ENCODE measurements around the gene EBF4. TPM values are rescaled to one million over a fixed set of nuclear protein-coding genes. Genes with fewer than 3 reads are reported as not detected.

The EBF4 gene
- 2.7 to 5.0 TPM (median 3.2 TPM) in 3 replicates for total RNA-seq (2021)
- percentile 29 among the genes with signal in this experiment for Bru-seq, nascent RNA
- long read RNA-seq, experiment 1, partial matches to known transcripts = 1 of 3 reads
- long read RNA-seq, experiment 1, other reads (novel, unspliced or antisense) = 1 of 3 reads
- long read RNA-seq, experiment 2, partial matches to known transcripts = 1 of 2 reads
- long read RNA-seq, experiment 2, other reads (novel, unspliced or antisense) = 0 of 2 reads
- long read RNA-seq, experiment 3 = 0 reads

- Mint-ChIP-seq H3K27ac (no peak within 1 kb of the TSS), H3K4me3 (peak within 1 kb of the TSS; percentile 85), H3K4me1 (peaks cover 32% of the 10 kb centered on the region), H3K9me3 (no peaks in the 10 kb centered on the region), H3K27me3 (ENCODE audit: low read depth) (peaks cover 88% of the 10 kb centered on the region), H3K36me3 (peaks cover 5% of the 10 kb centered on the region)
- ATAC-seq (peak; percentile 5), DNase-seq (ENCODE audit: low spot score) (peak; percentile 49)
- TF ChIP-seq TP53 (CRISPR knock-in tag; IDR thresholded peaks at IDR 0.05) (peak; percentile 55; the same call in 1 of the 2 replicates), GRHL2 (CRISPR knock-in tag; IDR thresholded peaks at IDR 0.05; ENCODE audit: insufficient replicate concordance, severe bottlenecking) (no peak), SP1 (CRISPR knock-in tag; conservative IDR thresholded peaks at IDR 0.05) (peak; percentile 55; the same call in 1 of the 2 replicates), ZNF138 (CRISPR knock-in tag; conservative IDR thresholded peaks at IDR 0.05) (peak; percentile 56; the same call in 1 of the 2 replicates), ESRRA (CRISPR knock-in tag; IDR thresholded peaks at IDR 0.05; ENCODE audit: borderline replicate concordance) (no peak), USF1 (CRISPR knock-in tag; IDR thresholded peaks at IDR 0.05) (no peak), ATF3 (CRISPR knock-in tag; conservative IDR thresholded peaks at IDR 0.05) (no peak), ERG (CRISPR knock-in tag; IDR thresholded peaks at IDR 0.05) (no peak), ZNF416 (CRISPR knock-in tag; IDR thresholded peaks at IDR 0.05) (no peak), NFE2L1 (CRISPR knock-in tag; IDR thresholded peaks at IDR 0.05) (peak; percentile 78; the same call in 1 of the 2 replicates), KAT7 (CRISPR knock-in tag; IDR thresholded peaks at IDR 0.05; ENCODE audit: borderline replicate concordance) (no peak), IRF1 (CRISPR knock-in tag; IDR thresholded peaks at IDR 0.05) (0 out of 2 replicates have a peak, but pooled peaks have one; percentile 46), ETV6 (CRISPR knock-in tag; IDR thresholded peaks at IDR 0.05) (peak; percentile 67; the same call in 1 of the 2 replicates), FOXK1 (CRISPR knock-in tag; IDR thresholded peaks at IDR 0.05) (peak; percentile 67; the same call in 1 of the 2 replicates), MAX (CRISPR knock-in tag; IDR thresholded peaks at IDR 0.05) (peak; percentile 84; the same call in 1 of the 2 replicates), GABPB1 (CRISPR knock-in tag; IDR thresholded peaks at IDR 0.05) (peak; percentile 41; the same call in 1 of the 2 replicates), PRDM15 (CRISPR knock-in tag; IDR thresholded peaks at IDR 0.05) (no peak), HMGA2 (CRISPR knock-in tag; IDR thresholded peaks at IDR 0.05) (no peak), FOXP1 (CRISPR knock-in tag; IDR thresholded peaks at IDR 0.05; ENCODE audit: borderline replicate concordance) (peak; percentile 92; the same call in 1 of the 2 replicates), CREM (CRISPR knock-in tag; IDR thresholded peaks at IDR 0.05) (peak; percentile 30; the same call in 1 of the 2 replicates), MYBL2 (CRISPR knock-in tag; IDR thresholded peaks at IDR 0.05) (0 out of 2 replicates have a peak, but pooled peaks have one; percentile 66), ZNF423 (CRISPR knock-in tag; IDR thresholded peaks at IDR 0.05) (no peak), E2F4 (CRISPR knock-in tag; IDR thresholded peaks at IDR 0.05; ENCODE audit: borderline replicate concordance, low read depth) (0 out of 2 replicates have a peak, but pooled peaks have one; percentile 52), ATF1 (CRISPR knock-in tag; IDR thresholded peaks at IDR 0.05) (0 out of 2 replicates have a peak, but pooled peaks have one; percentile 28), FOXP4 (CRISPR knock-in tag; IDR thresholded peaks at IDR 0.05) (peak; percentile 82)
- POLR2A ChIA-PET = no interaction called here
- CTCF ChIA-PET = interaction anchor here (0.6 to 2.8 kb wide), 3 partner anchors 10 to 61 kb away, joined by 4 to 14 read pairs (median 4); no protein-coding TSS in a partner anchor
Observed at GRCh38 chr20:2692036-2692885, at the start of gene EBF4. Gene EBF4, plus strand, starts transcription at chr20:2692780. Its CDS starts 866 bp downstream, at chr20:2693646.
